ENCODE data around the gene RBM4B.

- TF ChIP-seq POLR2A (IDR thresholded peaks at IDR 0.05) (peak; percentile 59), CTCF (IDR thresholded peaks at IDR 0.05) (no peak)
Measured at GRCh38 chr11:66720223-66720898, 42.7 kb upstream of the RBM4B start.

All from prostate gland (tissue), 2 donors.